Measurements from ENCODE around the gene ETNK1.

The ETNK1 gene

DNA sequence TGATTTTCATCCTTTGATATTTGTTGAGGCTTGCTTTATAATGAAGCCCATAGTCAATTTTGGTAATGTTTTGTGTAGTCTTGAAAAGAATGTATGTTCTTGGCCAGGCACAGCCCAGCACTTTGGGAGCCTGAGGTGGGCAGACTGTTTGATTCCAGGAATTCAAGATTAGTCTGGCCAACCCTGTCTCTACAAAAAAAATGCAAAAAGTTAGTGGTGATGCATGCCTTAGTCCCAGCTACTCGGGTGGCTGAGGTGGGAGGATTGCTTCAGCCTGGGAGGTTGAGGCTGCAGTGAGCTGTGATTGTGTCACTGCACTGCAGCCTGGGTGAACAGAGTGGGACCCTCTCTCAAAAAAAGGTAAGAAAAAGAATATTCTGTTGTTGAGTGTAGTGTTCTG lies 10.8 kb downstream of the ETNK1 start:
- no peak for DNase-seq (ENCODE audit: low spot score)

DNA sequence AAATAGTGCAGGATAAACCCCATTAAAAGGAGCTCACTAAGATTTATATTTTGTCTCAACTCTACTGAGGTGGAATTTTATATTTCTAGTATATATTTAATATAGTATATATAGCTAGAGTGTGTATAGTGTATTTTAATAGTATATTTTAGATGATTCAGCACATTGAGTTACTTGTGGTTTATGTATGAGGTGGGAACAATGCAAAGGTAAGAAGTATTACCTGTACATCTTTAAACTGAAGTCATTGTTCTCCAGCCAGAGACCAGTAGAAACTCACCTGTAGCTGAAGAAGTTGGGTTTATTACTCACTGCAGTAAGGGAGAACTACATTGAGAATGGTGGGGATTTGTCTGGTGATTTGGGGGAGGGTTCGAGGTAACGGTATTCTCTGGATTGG lies 15.9 kb downstream of the ETNK1 start:
- DNase-seq (ENCODE audit: low spot score) = no peak

DNA sequence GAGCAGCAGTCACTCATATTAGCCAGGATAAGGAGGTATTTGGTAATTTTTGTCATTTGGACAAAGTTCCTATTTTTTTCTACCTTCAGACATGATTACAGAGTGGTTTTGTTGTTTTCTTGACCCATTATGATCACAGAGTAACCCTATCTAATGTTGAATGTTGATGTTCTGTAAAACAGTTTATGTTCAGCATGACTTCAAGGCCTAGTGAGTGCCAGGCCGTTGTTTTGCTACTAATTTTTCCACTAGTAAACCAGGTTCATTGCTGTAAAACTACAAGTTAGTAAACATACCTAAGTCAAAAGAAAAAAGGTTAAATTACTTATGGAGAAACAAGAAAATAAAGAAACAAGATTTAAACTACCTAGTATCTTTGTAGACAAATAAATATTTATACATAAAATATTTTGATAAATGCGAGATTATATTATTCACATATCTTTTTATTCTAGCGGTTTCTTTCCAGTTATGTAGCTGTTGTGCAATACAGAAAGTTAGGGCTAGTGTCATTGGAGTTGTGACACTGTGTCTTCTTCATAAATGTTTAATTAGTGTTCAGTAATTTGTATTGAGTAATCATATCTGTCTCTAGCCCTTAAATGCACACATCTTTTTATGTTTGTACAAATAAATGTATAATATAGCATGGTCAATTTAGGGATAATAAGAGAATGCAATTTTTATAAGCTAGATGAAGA lies 16.5 kb downstream of the ETNK1 start:
- no peak for DNase-seq (ENCODE audit: low spot score)

DNA sequence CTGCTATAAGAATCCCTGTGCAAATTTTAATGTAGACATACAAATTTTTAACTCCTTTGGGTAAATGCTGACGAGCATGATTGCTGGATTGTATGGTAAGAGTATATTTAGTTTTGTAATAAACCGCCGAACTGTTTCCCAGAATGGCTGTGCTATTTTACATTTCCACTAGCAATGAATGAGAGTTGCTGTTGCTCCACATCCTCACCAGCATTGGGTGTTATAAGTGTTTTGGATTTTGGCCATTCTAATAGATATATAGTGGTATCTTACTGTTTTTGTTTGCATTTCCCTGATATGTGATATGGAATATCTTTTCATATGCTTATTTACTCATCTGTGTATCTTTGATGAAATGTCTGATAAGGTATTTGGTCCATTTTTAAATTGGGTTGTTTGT lies 23.7 kb downstream of the ETNK1 start:
- no peak for DNase-seq (ENCODE audit: low spot score)

DNA sequence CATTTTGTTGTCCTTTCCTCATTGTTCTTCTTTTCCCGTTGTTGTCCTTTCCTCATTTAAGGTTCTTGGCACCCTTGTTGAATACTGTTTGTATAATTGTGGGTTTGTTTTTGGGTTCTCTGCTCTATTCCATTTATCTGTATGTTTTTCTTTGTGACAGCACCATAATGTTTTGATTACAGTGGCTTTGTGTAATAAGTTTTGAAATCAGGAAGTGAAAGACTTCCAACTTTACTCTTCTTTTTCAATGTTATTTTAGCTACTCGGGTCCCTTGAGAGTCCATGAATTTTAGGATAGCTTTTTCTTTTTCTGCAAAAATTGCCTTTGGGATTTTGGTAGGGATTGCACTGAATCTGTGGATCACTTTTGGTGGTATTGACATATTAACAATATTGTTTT lies 28.1 kb downstream of the ETNK1 start:
- DNase-seq (ENCODE audit: low spot score) = no peak

DNA sequence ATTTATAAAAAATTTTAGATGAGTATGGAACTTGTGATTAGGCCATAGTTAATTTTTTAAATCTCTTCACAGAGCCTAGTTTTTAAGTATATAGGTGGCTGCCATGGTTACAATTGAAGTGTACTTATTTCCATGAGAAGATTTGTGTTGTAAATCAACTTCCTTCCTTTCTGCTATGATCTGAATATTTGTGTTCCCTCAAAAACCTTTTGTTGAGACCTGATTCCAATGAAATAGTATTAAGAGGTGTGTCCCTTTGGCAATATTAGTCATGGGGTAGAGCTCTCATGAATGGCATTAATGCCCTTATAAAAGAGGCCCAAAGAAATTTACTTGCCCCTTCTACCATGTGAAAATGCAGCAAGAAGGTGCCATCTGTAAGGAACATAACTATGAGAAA lies 28.8 kb downstream of the ETNK1 start:
- no peak for DNase-seq (ENCODE audit: low spot score)

DNA sequence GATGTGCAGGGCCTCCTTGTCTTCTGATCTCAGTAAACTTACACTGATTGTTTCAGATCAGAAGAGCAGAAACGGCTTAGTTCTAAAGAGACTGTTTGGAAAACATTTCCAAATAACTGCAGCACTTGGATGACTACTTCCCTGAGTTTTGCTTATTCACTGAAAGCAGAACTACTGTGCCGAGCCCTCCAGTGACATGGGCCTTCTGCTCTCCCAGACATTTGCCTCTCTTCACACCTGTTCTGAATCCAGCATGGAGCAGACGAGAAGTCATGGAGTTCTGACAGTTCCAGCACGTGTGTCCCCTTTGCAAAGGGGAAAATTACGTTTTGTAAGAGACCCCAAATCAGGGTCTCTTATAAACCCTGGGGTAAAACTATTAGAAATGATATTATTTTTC lies 31.4 kb downstream of the ETNK1 start:
- no peak for DNase-seq (ENCODE audit: low spot score)

DNA sequence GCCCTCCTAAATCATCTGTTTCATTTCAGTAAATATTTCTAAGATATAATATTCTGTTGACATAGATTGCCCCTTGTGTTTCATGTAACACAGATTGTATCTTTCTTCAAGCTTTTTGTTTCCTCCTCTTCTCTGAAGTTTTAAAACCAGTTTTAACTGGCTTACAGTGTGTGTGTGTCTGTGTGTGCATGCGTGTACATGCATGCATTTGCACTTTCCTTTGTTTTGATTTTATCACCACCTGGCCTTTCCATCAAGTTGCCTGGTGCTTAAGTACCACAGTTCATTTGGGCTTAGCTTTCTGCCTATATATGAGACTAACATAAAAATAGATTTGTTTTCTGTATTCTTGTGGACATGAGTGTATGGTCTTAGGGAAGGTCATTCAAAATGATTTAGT lies 31.9 kb downstream of the ETNK1 start:
- DNase-seq (ENCODE audit: low spot score) = no peak

DNA sequence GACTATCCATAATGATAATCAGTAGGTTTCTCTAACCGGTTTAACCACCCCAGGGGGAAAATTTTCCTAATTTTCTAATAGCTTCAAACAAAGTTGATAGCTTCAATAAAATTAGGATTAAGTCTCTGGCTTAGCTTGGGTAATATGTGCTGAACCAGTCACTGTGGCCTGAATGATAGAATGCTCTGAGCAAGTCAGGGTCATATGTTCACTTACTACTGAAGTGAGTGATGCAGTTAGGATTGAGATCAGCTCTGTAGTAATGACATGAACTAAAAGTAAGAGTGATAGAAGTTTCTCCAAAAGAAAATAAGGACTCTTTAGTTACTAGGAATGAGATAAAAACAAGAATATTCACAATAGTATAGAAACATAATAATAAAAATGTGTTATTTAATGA lies 32.6 kb downstream of the ETNK1 start:
- DNase-seq (ENCODE audit: low spot score) = no peak

DNA sequence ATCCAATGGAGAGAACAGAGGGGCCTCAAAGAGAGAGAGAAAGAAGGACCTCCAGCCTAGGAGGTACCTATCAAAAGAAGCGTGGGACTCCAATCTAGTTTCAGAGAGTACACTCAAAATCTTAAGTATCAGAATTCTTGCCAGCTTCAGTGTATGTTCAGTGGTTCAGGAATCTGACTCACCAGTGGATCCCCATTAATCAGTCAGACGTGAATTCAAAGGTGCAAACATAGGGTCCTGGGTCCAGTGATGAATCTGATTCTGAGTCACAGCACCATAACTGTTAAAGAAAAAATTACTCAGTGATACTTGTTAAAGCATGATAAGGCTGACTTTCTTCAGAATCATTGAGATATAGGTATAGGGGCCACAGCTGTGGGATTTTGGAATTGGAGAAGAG lies 33.2 kb downstream of the ETNK1 start:
- DNase-seq (ENCODE audit: low spot score) = no peak

DNA sequence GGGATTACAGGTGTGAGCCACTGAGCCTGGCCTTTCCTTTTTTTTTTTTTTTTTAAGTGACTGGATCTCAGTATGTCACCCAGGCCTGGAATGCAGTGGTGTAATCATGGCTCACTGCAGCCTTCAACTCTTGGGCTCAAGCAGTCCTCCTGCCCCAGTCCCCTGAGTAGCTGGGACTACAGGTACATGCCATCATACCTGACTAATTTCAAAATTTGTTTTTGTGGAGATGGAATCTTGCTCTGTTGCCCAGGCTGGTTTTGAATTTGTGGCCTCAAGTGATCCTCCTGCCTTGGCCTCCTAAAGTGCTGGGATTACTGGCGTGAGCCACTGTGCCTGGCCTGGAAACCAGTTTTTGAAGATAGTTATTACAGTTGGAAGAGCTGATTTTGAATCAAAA lies 37.4 kb downstream of the ETNK1 start:
- DNase-seq (ENCODE audit: low spot score) = no peak

DNA sequence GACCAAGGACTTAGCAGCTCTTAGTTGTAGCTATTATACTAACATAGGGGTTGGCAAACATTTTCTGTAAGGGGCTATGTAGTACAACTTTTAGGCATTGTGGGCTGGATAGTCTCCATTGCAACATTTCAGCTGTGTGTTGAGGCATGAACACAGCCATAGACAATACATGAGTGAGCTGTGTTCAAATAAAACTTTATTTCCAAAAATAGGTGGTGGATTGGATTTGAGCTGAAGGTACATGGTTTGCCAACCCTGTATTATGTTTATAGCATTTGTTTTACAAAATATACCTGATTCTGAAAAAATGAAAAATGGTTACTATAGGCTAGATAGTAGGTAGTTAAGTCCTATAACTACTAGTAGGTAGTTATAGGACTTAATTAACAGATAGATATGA lies 40.5 kb downstream of the ETNK1 start:
- DNase-seq (ENCODE audit: low spot score) = no peak

DNA sequence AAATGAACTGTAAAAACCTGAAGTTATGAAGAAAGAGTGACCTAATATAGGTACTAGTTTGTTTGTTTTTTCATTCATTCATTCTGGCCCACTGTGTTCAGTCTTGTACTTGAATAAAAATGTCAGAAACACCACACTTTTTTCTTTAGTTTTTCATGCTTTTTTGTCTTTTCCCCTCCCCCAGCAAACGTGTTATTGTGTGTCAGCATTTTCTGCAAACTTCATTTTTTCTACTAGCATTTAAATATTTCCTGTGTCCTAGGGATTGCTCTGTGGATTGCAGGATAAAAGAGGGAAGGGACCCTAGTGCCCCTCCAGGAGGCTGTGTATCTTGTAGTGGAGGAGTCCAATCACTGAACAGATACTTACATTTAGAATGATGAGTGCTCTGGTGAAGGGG lies 42.2 kb downstream of the ETNK1 start:
- DNase-seq (ENCODE audit: low spot score) = no peak

DNA sequence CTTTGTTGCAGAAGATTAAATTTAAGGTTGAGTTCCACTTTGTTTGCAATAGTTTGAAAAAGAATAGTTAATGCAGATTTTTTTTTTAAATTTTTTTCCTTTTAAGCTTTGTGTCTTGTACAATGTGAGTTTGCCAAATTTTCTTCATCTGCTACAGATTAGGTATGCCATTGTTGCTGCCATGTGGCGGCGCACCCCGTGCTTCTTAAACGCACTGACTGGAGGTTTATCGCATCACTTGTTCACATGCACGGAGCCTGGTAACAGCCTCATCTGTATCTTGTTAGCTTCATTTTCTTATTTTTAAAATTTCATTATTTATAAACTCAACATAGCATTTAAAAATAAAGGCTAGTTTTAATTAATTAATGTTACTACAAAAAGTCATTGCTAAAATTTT lies 43.5 kb downstream of the ETNK1 start:
- no peak for DNase-seq (ENCODE audit: low spot score)

DNA sequence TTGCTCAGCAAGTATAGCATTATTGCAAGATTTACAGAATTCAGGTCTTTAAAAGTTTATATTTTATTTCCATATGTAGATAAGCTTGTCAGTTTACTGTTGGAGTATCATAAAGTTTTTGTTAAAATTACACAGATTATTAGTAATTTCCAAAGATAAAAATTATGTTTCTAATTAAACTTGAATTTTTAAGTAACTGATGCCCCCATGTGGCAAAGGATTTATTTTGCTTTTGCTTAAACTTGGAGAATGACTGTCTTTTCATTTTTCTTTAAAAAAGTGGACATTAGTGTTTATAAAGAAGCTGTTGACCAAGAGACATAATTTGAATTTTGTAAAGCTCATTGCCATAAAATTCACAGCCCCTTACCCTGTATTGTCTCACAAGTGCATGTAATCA lies 45.8 kb downstream of the ETNK1 start:
- peak; percentile 29 for DNase-seq (ENCODE audit: low spot score)

DNA sequence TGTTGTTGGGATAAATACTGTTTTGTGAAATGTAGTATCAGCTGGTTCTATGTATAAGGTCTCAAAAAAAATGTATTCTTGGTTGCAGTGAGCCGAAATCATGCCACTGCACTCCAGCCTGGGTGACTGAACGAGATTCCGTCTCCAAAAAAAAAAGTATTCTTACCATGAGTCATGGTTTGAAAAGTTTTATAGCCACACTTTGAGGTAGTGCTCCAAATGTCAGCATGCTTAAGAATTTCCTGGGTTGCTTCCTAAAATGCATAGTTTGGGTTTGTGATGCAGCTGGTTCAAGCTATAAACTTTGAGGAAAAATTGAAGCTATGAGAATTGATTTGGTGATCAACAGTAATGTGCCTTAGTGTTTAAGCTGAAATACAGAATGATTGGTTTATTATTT lies 48.0 kb downstream of the ETNK1 start:
- no peak for DNase-seq (ENCODE audit: low spot score)

DNA sequence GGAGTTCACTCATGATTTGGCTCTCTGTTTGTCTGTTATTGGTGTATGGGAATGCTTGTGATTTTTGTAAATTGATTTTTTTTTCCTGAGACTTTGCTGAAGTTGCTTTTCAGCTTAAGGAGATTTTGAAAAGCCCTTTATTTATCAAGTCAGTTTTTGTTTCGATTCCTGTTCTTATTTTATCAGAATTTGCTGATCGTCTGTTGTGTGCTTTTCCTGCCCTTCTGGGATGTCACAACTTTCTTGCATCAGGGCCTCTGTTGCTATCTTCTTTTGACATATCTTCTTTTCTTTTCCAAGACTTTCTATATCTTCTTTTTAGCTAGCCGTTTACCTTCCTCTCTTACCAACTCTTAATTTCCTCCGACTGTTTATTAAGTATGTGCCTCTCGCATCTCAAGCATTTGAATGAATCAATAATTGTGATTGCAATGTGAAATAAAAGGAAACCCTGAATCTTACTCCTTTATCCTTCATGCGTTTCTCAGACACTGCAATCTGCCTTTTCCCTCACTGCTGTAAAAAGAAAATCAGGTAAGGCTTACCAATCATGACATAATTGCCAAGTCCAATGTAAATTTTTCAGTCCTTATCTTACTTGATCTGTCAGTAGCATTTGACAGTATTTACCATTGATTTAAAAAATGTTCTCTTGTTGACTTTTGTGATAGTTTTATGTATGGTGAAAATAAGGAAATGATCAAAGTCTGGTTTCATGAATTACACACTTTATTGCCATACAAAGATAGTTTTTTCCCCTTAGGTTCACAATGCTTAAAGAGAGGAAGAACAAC lies 53.0 kb downstream of the ETNK1 start:
- no peak for DNase-seq (ENCODE audit: low spot score)

DNA sequence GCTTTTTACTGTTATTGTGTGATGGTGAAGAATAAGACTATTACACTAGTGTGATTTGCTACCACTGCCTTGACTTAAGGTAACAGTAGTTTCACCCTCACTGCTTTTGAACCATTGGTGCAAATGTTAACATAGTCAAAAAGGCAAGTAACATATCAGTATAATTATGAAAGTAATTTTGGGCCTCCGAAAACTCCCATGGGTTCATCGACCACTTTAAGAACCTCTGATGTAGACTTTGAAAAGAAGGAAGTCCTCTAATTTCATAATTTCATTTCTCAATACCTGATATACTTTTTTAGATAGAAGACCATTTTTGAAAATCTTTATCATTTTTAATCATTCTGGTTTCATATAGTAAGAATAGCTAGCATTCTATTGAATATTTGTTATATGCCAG lies 57.7 kb downstream of the ETNK1 start:
- DNase-seq (ENCODE audit: low spot score) = no peak

DNA sequence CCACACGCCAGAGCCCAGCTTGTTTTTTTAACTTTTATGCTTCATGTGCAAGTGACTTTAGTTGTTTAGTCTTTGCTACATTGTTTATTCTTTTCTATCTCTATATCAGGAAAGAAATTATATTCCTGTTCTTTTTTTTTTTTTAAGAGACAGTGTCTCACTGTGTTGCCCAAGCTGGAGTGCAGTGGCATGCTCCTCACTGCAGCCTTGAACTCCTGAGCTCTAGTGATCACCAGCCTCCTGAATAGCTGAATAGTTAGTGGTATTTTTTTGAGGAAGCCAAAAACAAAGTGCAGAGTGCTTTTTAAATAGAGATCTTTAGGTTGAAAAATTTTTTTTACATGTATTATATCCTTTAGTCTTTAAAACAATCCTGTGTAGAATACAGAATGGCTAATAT lies 58.2 kb downstream of the ETNK1 start:
- no peak for DNase-seq (ENCODE audit: low spot score)

DNA sequence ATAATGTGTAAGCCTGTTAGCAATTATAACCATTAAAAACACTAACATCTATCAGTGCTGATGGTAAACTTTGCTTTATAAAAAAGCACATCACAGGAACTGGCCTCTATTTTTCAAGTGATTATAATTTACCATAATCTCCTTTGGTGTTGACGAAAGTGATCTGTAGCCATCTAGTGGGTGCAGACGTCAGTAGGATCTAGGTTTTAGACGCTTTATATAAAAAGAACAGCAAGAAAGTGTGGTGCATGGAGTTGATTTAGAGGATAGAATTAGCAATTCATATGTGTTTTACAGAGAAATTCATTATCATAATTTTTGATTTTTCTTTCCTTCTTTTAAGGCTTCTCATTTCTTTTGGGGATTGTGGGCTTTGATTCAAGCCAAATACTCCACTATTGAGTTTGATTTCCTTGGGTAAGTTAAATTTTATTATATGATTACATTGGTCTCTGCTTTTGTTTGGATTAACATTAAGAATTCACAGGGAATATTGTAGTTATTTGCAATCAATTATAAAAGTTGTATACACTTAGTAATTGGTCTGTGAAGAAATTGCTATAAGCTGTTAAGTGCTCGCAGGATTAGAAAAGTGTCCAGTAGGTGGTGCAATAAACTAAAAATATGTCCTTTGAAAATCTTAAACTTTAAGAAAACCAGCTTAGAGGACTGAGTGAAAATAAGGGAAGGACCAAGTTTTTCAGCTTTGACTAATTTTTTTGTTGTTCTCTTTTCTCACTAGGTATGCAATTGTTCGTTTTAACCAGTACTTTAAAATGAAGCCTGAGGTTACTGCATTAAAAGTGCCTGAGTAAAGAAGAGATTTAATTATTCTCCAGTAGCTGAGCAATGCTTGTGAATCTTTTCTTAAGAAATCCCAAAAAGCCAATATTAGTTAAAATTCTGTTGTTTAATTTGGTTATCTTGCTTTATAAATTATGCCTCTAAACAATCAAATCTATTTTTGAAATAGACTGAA lies 59.5 kb downstream of the ETNK1 start:
- peak; percentile 49 for DNase-seq (ENCODE audit: low spot score)

DNA sequence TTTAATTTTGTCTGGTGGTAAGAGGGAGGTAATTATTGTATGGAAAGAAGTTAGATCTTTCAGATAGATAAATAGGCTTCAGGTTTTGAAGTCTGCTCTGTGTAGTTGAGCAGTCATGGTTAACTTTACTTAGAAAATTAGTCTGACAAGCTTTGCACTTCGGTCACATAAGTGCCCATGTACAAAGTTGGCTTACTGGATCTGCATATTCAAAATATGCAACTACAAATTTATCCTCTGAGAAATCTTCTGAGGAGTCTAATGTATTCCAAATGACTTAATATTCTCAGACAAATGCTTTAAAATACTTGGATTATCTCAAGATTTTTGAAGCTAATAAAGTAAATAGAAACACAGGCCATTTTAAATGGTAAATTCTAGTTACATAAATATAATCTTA lies 61.2 kb downstream of the ETNK1 start:
- no peak for DNase-seq (ENCODE audit: low spot score)

DNA sequence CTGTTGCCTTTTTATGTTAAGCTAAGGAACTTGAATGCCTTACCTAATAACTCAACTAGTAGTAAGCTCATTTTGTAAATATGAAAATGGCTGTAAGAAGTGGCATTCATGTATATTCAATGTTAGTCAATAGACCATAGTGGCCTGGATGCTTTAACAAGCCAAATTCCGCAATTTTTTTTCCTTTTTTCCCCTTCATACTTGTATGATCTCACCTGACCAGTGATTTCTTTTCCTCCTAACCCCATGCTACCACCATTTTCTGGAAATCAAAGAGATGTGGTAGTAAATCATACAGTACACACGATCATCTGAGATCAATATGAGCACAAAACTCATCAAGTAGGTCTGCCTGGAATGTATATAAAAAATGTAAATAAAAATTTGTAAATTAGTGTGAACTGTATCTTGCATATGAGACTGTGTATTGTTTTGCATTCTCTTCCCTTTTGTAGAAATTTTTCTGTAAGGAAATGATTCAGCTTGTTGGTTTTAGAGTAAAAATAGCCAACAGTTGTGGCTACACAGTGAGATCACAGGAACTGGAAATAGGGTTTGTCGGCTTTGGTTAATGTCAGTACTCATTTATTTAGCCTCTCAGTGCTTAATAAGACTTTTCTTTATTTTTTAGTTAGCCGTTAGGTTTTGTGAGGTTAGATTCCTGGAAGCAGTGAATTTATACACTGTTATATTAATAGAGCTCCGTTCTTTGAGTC lies 62.5 kb downstream of the ETNK1 start:
- DNase-seq (ENCODE audit: low spot score) = no peak

All from hematopoietic multipotent progenitor cell treated with erythropoietin and hydrocortisone succinate and interleukin-3 and kit ligand, for 17 days (in vitro differentiated cells).